K562 (cell line): Measurements from ENCODE around the gene GRK4. TPM values are rescaled to one million over a fixed set of nuclear protein-coding genes. Genes with fewer than 3 reads are reported as not detected.

Experiments used
- ATAC-seq: fragments of 200-7000 bp; cut with Tn5 transposase; 3 replicates; pipeline ENCODE4 v1.9.1; 2020; ENCODE audit warnings: moderate library complexity
- BruUV-seq: library from RNA; stranded (reverse); fragments of 400-500 nt; replicated peaks from 2 replicates; lab custom pipeline; 2021; lab: Mats Ljungman, UMichigan
- CTCF ChIA-PET: fragments of 300-600 bp; formaldehyde crosslinking; extraction: SDS; loops from one replicate; lab custom pipeline; 2021; ENCODE audit warnings: low intra/inter-chr PET ratio; lab: Yijun Ruan, JAX
- POLR2A ChIA-PET: fragments of 300-600, 350-650 bp; sonication (Branson Sonifier 250); formaldehyde crosslinking; extraction: SDS; loops from one replicate; lab custom pipeline; 2021; ENCODE audit warnings: antibody characterized with exemption, inconsistent platforms; lab: Yijun Ruan, JAX
- DNase-seq, 4 experiments: peaks; one replicate each; pipeline versions ENCODE4 v3.0.0 to v3.0.0-alpha.2; 2011 to 2018; ENCODE audit warnings: low spot score in 3 of 4, mixed read lengths in 3 of 4; ENCODE audit errors: extremely low read depth in 1 of 4
- FAIRE-seq: peaks from 2 replicates; lab custom pipeline; 2011; peaks lifted over from hg19 to GRCh38; lab: Jason Lieb, UNC
- H2AFZ ChIP-seq: 2 replicates; pipeline ENCODE4 v1.6.0; 2011; ENCODE audit warnings: low read depth, low read length, control low read depth, inconsistent platforms
- H3K27ac ChIP-seq: fragments of 200-600 bp; 3 replicates; pipeline ENCODE4 v1.8.0; 2011; ENCODE audit warnings: low read depth, mild to moderate bottlenecking, control low read depth, inconsistent platforms, low read length, moderate library complexity, mixed read lengths; ENCODE audit errors: extremely low read depth
- H3K27me3 ChIP-seq, 2 experiments: fragments of 300-600 bp in 1 of 2; 2 replicates in 1 of 2; 3 replicates in 1 of 2; pipeline versions ENCODE4 v1.6.0 to v1.8.0; 2011; ENCODE audit warnings: inconsistent platforms in 2 of 2, low read length in 2 of 2, mild to moderate bottlenecking in 1 of 2, mixed read lengths in 1 of 2, moderate library complexity in 1 of 2; ENCODE audit not compliant: control insufficient read depth in 2 of 2, insufficient read depth in 2 of 2
- H3K36me3 ChIP-seq: fragments of 300-600 bp; 3 replicates; pipeline ENCODE4 v1.8.0; 2011; ENCODE audit warnings: mild to moderate bottlenecking, low read length, inconsistent platforms; ENCODE audit not compliant: control insufficient read depth, insufficient read depth
- H3K4me1 ChIP-seq, 2 experiments: fragments of 200-600 bp in 1 of 2; replicated peaks in 1 of 2; 2 replicates in 1 of 2; 3 replicates in 1 of 2; pipeline versions ENCODE4 v1.5.1 to v1.8.0; 2011; ENCODE audit warnings: inconsistent platforms in 2 of 2, low read length in 2 of 2, mild to moderate bottlenecking in 1 of 2, mixed read lengths in 1 of 2, moderate library complexity in 1 of 2; ENCODE audit not compliant: control insufficient read depth in 2 of 2, insufficient read depth in 2 of 2
- H3K4me2 ChIP-seq: 2 replicates; pipeline ENCODE4 v1.6.1; 2011; ENCODE audit warnings: low read length, control low read depth, inconsistent platforms, mixed read lengths; ENCODE audit not compliant: insufficient read depth
- H3K4me3 ChIP-seq: fragments of 200-600 bp; sonication (generic), shearing (Covaris generic); 2 replicates; pipeline ENCODE4 v1.5.1; 2016; ENCODE audit warnings: control low read depth, inconsistent platforms
- H3K79me2 ChIP-seq: fragments of 200-600 bp; 3 replicates; pipeline ENCODE4 v1.8.0; 2011; ENCODE audit warnings: low read length, inconsistent platforms; ENCODE audit not compliant: control insufficient read depth, insufficient read depth
- H3K9ac ChIP-seq, 2 experiments: 2 replicates each; pipeline versions ENCODE4 v1.6.0 to v1.6.1; 2011; ENCODE audit warnings: low read depth in 2 of 2, low read length in 2 of 2, control low read depth in 1 of 2, inconsistent platforms in 1 of 2, mild to moderate bottlenecking in 1 of 2, mixed read lengths in 1 of 2; ENCODE audit not compliant: insufficient read depth in 1 of 2
- H3K9me1 ChIP-seq: one replicate; pipeline ENCODE4 v1.6.0; 2011; ENCODE audit warnings: inconsistent platforms, mild to moderate bottlenecking, low read length, moderate library complexity; ENCODE audit not compliant: control insufficient read depth, insufficient read depth
- H3K9me3 ChIP-seq: replicated peaks from 2 replicates; pipeline ENCODE4 v1.5.1; 2011; ENCODE audit warnings: low read depth, low read length, inconsistent platforms; ENCODE audit not compliant: control insufficient read depth, insufficient read depth
- H4K20me1 ChIP-seq: replicated peaks from 2 replicates; pipeline ENCODE4 v1.6.1; 2011; ENCODE audit warnings: low read length, inconsistent platforms, mixed read lengths; ENCODE audit not compliant: control insufficient read depth, insufficient read depth
- ETV6 ChIP-seq, 3 experiments: fragments of 150-350 bp in 1 of 3; sonication (generic) in 1 of 3; formaldehyde crosslinking in 1 of 3; IDR thresholded peaks; 2 replicates each; pipeline versions ENCODE4 v1.6.1 to v1.8.0; 2014 to 2022; ENCODE audit warnings: borderline replicate concordance in 2 of 3, low read depth in 2 of 3, antibody characterized with exemption in 1 of 3, low read length in 1 of 3, mild to moderate bottlenecking in 1 of 3, missing genetic modification reagents in 1 of 3
- POLR2H ChIP-seq: IDR thresholded peaks from 2 replicates; pipeline ENCODE4 v1.6.1; 2016; ENCODE audit warnings: missing genetic modification characterization, low read depth, mild to moderate bottlenecking, control low read depth, missing compliant biosample characterization, moderate library complexity
- ZNF57 ChIP-seq: fragments of 450-650 bp; formaldehyde crosslinking; IDR thresholded peaks from 2 replicates; pipeline ENCODE4 v1.4.0; 2020; ENCODE audit warnings: mild to moderate bottlenecking, moderate library complexity
- WGBS: fragments of 100-300 bp; shearing (Covaris generic); methylation state at CpG from one replicate; pipeline ENCODE4 v1.1.6; 2016; ENCODE audit warnings: low coverage, mixed read lengths; ENCODE audit not compliant: insufficient coverage; ENCODE audit errors: missing lambda C conversion rate; 5-methylcytosine and 5-hydroxymethylcytosine counted together
- in situ Hi-C: fragments of 300-500 bp; cut with MboI; formaldehyde crosslinking; loops from 4 replicates; pipeline ENCODE4 v1.15.0; 2018; ENCODE audit warnings: inconsistent platforms, mixed read lengths
- intact Hi-C: fragments of 100-400 bp; cut with micrococcal nuclease; formaldehyde crosslinking; loops from 2 replicates; pipeline ENCODE4 v1.14.2; 2022
- polyA plus RNA-seq, 8 experiments: library from polyadenylated mRNA; depleted of rRNA in 4 of 8; stranded (reverse) in 5 of 8; unstranded in 3 of 8; fragments of >200 nt; fragmentation: Nextera tagmentation in 2 of 8; fragmentation: Illumina TruSeq in 1 of 8; extraction: Ambion mirVana in 2 of 8; extraction: Trizol in 1 of 8; gene quantifications; 2 replicates each; pipeline versions ENCODE4 v1.2.1 to v1.2.3, GENCODE V29; 2011 to 2014; ENCODE audit warnings: inconsistent platforms in 1 of 8, missing spikeins in 1 of 8
- total RNA-seq, 7 experiments: library from RNA; depleted of rRNA in 6 of 7; stranded (reverse); fragments of >200 nt in 6 of 7; fragmentation: Illumina TruSeq in 2 of 7; extraction: Trizol in 2 of 7; gene quantifications; 2 replicates each; pipeline versions ENCODE4 v1.2.1 to v1.2.3, GENCODE V29; 2011 to 2021; ENCODE audit warnings: low replicate concordance in 1 of 7
- TF ChIP-seq, protein P1 (sequence below): fragments of 250-450 bp; sonication (Bioruptor Pico); IDR thresholded peaks from 2 replicates; pipeline ENCODE4 v1.8.0; 2022; ENCODE audit warnings: inconsistent platforms, mild to moderate bottlenecking, moderate library complexity, borderline replicate concordance

GRK4 gene
- total and polyA plus RNA-seq, 9 of the 15 experiments (the other 6 are each of a cell fraction or from before 2014, with no cell fraction given), result 1.1 to 4.8 (median 2.6) TPM

DNA sequence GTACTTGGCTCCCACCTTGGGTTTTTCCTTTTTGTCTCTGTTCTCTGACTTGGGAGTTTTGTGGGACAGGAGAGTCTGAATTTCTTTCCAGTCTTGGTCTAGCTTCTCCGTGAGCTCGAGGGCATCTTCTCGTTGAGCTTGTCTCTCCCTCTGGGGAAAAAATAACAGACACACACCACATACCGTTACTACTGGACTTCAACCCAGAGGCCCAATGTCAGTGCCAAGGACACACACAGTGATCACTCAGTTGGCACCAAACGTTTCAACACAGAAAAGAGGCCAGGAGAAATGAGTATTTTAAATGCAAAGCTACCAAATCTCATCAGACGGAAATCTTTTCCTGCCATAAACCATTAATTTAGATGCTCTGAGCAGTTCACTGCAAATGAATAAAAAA lies 9.9 kb upstream of the GRK4 start:
- ChIA-PET POLR2A (interaction anchor here (1.4 to 3.1 kb wide), 4 partner anchors 8 to 18 kb away, joined by 4 to 23 read pairs (median 8); partner anchors contain the start of genes GRK4 and NOP14), CTCF (interaction anchor here (0.6 kb wide), 1 partner anchor 9 kb away, joined by 3 read pairs; no protein-coding TSS in a partner anchor)
- H3K9me1 ChIP-seq, result no peaks in the 10 kb centered on the region
- peaks cover 8% of the 10 kb centered on the region for H3K9me3 ChIP-seq
- H2AFZ ChIP-seq, result no peak overlapping the region
- no peak overlapping the region; a peak in 1 of 4 replicates for H3K9ac ChIP-seq
- H3K4me2 ChIP-seq, result no peak overlapping the region
- intact Hi-C loops, result no loop called here
- no peaks in the 10 kb centered on the region for H3K27me3 ChIP-seq
- H3K36me3 ChIP-seq, result peaks cover 97% of the 10 kb centered on the region
- no peak overlapping the region for H3K27ac ChIP-seq
- WGBS, result 90% methylated on average over 6 of the region's 6 CpGs
- TF ChIP-seq, protein P1, sequence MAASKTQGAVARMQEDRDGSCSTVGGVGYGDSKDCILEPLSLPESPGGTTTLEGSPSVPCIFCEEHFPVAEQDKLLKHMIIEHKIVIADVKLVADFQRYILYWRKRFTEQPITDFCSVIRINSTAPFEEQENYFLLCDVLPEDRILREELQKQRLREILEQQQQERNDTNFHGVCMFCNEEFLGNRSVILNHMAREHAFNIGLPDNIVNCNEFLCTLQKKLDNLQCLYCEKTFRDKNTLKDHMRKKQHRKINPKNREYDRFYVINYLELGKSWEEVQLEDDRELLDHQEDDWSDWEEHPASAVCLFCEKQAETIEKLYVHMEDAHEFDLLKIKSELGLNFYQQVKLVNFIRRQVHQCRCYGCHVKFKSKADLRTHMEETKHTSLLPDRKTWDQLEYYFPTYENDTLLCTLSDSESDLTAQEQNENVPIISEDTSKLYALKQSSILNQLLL, result no peak
- TF ChIP-seq ETV6 (IDR thresholded peaks at IDR 0.05; ENCODE audit: borderline replicate concordance in 1 of 2, low read depth in 2 of 2, low read length in 1 of 2) (no peak), ETV6 (CRISPR knock-in tag; IDR thresholded peaks at IDR 0.05; ENCODE audit: borderline replicate concordance) (no peak), ZNF57 (CRISPR knock-in tag) (no peak), POLR2H (tag) (no peak)
- TF ChIP-seq, all 486 proteins: peak for 0
- ATAC-seq, result no peak
- BruUV-seq, result no TSS peak
- in situ Hi-C loops, result no loop called here
- Histone ChIP-seq H3K79me2 (peaks cover 28% of the 10 kb centered on the region), H3K4me1 (0 out of 5 replicates have a peak, but pooled peaks cover 0 to 2% of the 10 kb centered on the region in 2 experiments), H4K20me1 (peaks cover 12% of the 10 kb centered on the region; the same call in 1 of the 2 replicates), H3K4me3 (no peak overlapping the region)
- no peak for DNase-seq
- no peak for FAIRE-seq
